Measurements from ENCODE around the gene BMPER.

The BMPER gene

GRCh38 chr7:33923440-33924229, 18.3 kb downstream of the BMPER start:
- DNase-seq (ENCODE audit: low read depth in 3 of 3) = no peak

DNA sequence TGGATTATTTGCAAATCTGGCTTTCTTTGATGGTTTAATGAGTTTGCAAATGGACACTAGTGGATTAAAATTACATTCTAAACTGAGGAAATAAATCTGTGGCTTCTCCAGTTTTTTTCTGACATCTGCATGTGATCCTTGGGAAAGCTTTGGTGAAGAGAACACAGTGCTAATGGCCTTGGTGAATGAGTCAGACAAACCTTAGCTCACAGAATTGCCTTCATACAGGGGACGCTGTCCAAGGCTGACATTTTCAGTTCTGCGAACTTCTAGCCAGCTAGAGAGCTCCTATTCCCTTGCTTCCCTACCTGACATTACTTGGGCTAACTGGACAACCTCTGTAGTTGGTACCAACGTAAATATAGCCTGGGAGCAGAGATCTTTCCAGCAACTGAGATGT, 21.2 kb downstream of the BMPER start:
- no peak for DNase-seq (ENCODE audit: low read depth in 3 of 3)

DNA sequence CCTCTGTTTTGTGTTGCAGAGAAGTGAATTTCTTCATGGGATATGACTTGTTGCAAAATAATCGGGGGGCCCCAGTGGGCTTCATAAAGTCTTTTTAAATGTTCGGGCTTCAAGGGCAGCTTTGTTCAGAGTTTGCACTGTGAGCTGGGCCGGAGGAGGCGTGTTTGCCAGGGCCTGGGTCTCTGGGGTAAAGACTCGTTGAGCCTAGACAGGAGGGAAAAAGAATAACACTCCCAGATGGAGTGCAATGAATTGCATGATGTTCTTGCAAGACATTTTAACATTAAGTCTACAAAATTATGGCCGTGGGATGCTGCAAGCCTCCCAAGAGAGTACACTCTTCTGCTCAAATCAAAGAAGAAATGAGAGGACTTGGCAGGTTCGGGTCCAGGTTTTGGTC, 23.6 kb downstream of the BMPER start:
- DNase-seq (ENCODE audit: low read depth in 3 of 3) = no peak

DNA sequence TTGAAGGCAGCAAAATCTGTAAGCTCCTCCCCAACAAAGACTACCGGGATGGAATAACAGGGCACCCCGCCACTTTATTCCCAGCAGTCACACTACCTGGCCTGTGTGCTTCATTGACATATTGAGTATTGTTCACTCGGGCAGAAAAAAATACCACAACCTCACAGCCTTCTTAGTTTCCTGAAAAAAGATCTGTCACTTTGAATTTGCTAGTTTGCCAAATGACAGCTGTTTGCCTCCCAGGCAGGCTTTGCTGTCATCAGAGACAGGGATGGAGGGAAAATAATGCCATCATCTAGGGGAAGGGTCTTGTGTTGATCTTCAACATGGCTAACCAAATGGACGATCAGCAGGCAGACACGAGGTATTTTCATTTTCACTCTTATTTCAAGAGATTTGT, 26.9 kb downstream of the BMPER start:
- DNase-seq (ENCODE audit: low read depth in 3 of 3) = no peak

DNA sequence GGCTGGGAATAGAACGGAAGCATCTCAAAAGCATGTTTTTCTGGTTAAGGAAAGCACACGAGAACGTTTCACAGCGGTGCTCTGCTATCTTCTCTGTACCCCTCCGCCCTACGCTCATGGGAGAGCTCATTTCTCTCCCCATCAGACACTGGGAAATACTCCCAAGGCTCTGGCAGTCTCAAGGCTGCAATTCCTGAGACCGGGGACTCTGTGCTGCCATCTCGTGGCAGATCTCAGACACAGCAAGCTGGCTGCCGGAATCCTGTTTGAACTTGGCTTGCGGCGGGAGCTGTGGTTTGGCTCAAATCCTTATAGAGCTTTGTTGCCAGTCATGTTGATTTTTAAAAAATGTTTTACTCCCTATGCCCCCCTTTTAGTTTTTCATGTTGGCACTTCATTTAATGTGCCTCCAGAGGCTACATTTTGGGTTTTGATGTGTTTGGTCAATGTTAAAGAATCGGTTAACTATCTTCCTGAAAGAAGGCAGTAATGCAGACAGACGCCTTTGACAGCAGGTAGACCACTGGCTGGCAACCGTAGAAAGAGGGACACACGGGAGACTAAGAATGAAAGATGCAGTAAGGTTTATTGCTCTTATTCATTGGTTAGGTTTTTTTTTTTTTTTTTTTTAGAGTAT, 27.6 kb downstream of the BMPER start:
- DNase-seq (ENCODE audit: low read depth in 3 of 3) = peak; percentile 9 to 21 (median 9)

- DNase-seq (ENCODE audit: low read depth in 3 of 3) = no peak
Observed at GRCh38 chr7:33933611-33934281, 28.4 kb downstream of the BMPER start.

- DNase-seq (ENCODE audit: low read depth in 3 of 3) = no peak
Observed at GRCh38 chr7:33934391-33934790, 29.1 kb downstream of the BMPER start.

- DNase-seq (ENCODE audit: low read depth in 3 of 3) = no peak
Observed at GRCh38 chr7:33936503-33936902, 31.2 kb downstream of the BMPER start.

DNA sequence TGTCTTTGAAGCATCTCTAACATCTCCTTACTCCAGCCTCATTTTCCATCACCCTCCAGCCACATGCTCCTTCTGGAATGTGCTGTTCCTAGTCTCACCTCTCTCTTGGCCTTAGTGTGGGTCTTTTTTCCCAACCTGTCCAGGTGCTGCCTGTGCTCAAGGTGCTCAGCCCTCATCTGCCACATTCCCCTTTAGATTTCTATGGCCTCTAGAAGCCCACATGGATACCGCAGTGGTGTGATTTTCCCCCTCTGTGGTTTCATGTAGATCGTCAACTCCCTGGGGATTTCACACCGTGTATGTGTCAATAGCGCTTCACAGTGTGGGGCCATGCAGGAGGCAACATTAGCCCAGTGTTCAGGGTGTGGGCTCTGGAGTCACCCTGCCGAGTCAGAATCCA, 32.5 kb downstream of the BMPER start:
- no peak for DNase-seq (ENCODE audit: low read depth in 3 of 3)

- DNase-seq (ENCODE audit: low read depth in 3 of 3) = no peak
Observed at GRCh38 chr7:33939121-33939520, 33.8 kb downstream of the BMPER start.

- DNase-seq (ENCODE audit: low read depth in 3 of 3) = no peak
Observed at GRCh38 chr7:33940503-33940902, 35.2 kb downstream of the BMPER start.

DNA sequence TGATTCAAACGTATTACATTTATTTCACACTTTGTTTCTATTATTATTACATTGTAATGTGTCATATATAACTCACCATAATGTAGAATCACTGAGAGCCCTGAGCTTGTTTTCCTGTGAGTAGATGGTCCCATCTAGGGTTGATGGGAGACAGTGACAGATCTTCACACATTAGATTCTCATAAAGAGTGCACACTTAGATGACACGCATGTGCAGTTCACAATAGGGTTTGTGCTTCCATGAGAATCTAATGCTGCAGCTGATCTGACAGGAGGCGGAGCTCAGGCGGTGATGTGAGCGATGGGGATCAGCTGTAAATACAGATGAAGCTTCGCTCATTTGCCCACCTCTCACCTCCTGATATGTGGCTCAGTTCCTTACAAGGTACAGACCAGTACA, 36.1 kb downstream of the BMPER start:
- no peak for DNase-seq (ENCODE audit: low read depth in 3 of 3)

GRCh38 chr7:33946094-33946699, 40.9 kb downstream of the BMPER start:
- no peak for DNase-seq (ENCODE audit: low read depth in 3 of 3)

DNA sequence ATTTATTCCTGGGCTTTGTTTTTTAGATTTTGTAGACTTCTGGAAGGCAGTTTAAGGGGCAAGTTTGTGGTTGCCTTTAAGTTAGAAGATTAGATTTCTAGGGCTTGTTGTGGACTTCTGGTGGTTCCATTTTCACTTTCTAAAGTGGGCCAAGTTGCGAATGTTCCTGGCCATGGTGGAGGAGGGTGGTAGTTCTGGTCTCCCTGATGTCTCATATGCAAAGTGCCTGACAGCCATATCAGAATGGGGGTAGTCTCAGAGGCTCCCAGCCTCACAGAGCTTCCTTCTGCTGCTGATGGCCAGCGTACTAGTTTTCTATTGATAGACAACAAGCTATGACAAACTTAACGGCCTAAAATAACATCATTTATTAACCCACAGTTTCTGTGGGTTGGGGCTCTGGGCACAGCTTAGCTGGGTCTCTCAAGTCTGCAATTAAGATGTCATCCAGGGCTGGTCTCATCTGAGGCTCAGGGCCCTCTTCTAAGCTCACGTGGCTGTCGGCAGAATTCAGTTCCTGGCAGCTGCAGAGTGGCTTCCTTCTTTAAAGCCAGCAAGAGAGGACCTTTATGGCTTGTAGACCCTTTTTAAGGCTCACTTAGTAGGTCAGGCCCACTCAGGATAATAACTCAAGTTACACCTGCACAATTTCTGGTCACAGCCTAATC, 44.8 kb downstream of the BMPER start:
- no peak for DNase-seq (ENCODE audit: low read depth in 3 of 3)

- no peak for DNase-seq (ENCODE audit: low read depth in 3 of 3)
Observed at GRCh38 chr7:33952824-33953223, 47.5 kb downstream of the BMPER start.

DNA sequence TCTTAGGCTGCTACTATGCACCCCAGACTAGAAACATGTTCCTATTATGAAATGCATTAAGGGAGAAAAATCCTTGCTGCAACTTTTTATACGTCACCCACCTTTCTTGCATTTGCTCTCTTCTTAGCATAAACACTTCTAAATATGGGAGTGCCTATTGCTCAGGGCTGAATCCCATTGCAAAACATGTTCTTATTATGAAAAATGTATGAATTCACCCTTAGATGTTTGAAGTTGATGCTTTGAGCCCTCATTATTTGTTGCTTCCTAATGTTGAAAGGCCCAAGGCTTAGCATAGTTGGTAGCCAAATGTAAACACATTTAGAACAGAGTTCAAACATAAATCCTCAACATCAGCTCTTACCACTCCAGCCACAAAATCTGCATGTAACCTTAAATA, 52.8 kb downstream of the BMPER start:
- no peak for DNase-seq (ENCODE audit: low read depth in 3 of 3)

DNA sequence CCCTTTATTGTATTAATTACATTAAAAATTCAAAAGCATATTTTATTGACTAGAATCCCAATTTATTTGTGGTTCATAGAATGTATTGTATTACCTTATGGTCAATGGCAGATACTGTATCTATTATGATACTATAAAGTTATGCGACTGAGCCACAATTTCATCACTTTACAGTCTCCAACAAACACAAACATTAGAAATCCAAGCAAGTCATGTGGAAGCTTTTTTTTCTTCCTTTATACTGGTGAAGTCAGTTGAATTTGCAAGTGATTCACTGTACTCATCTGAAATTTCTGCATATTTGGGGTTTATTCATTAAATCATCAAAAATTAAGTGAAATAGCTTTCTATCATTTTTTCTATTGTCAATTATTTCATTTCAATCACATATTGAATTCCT, 54.3 kb downstream of the BMPER start:
- DNase-seq (ENCODE audit: low read depth in 3 of 3) = no peak

DNA sequence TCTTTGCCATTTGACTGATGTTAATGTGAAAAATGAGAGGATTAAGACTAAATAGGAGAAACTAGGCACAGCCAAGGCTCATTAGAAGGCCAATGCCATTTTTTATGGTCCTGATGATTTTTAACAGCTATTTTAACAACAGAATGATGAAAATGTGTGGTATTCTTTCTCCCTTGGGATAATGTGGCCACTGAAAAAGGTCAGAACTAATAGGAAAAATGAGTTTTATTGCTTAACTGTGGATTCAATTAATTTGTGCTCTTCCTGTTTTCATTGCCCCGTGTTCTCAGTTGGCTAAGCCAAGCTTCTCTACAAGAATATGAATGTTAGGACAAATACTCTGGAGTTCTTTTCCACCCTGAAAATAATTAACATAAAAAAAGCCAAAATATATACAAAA, 56.6 kb downstream of the BMPER start:
- no peak for DNase-seq (ENCODE audit: low read depth in 3 of 3)

- no peak for DNase-seq (ENCODE audit: low read depth in 3 of 3)
Observed at GRCh38 chr7:33964417-33965182, 59.3 kb downstream of the BMPER start.

DNA sequence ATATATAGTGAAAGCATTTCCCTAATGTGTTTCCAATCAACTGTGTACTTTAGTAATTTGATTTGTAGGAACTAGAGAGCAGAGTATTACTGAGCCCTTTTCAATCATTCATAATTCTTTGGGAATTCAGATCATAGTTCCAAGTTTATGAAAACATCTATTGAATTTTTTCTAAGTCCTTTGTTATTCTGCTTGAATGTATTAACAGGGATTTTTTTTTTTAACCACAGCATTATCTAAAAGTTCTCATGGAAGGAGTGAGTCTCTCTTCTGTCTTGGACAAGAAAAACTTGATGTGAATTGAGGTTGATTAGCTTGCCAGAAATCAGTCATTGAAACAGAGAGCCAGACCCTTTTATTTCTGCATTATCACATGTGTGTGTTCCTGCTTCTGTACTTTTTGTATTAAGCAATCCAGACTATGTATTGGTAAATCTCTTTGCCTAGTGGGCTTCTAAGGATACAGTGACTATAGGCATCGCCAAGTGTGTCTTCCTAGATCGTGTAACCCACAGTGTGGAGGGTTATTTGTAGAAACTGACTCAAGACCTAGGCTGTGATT, 59.9 kb downstream of the BMPER start:
- no peak for DNase-seq (ENCODE audit: low read depth in 3 of 3)

DNA sequence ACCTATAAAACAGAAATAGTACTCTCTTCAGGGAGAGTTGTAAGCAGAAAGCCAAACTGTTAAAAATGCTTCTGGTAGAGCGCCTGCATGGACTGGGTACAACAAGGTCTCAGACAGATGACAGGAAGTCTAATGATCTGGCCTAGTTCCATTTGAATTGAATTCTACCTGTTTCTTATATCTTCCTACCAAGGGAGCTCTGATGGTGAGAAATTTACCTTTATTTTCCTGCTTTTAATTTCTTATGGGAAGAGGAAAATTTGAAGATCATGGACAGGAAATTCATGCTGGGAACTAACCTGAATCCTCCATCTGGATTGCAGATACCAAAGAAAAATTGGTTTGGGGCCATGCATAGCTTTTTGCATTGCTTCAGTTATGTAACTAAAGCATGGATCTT, 63.3 kb downstream of the BMPER start:
- no peak for DNase-seq (ENCODE audit: low read depth in 3 of 3)

Measured in stimulated activated CD4-positive, alpha-beta T cell treated with anti-CD3 and anti-CD28 coated beads, TNF-alpha, amount 100 ng/mL, for 4 hours (primary cell).